Liver (tissue), 9 donors: ENCODE results near the gene MAP6D1. TPM values are rescaled to one million over a fixed set of nuclear protein-coding genes. Genes with fewer than 3 reads are reported as not detected.

ENCODE experiments used
- DNase-seq: peaks from one replicate; pipeline ENCODE4 v3.0.0-alpha.2; 2017; ENCODE audit warnings: low spot score
- H3K27ac ChIP-seq, 2 donors: one replicate each; pipeline ENCODE4 v1.7.0; 2013; ENCODE audit warnings: inconsistent platforms in 2 of 2, low read length in 2 of 2, control low read depth in 1 of 2, low read depth in 1 of 2, mild to moderate bottlenecking in 1 of 2
- H3K27me3 ChIP-seq, 4 donors: one replicate each; pipeline versions ENCODE4 v1.6.1 to v1.7.0; 2013; ENCODE audit warnings: low read length in 3 of 4, inconsistent platforms in 1 of 4, mild to moderate bottlenecking in 1 of 4, moderate library complexity in 1 of 4; ENCODE audit not compliant: control insufficient read depth in 4 of 4, insufficient read depth in 4 of 4
- H3K36me3 ChIP-seq, 4 donors: one replicate each; pipeline versions ENCODE4 v1.6.1 to v1.7.0; 2013; ENCODE audit warnings: low read length in 3 of 4, mild to moderate bottlenecking in 3 of 4, low read depth in 1 of 4, moderate library complexity in 1 of 4; ENCODE audit not compliant: control insufficient read depth in 4 of 4, insufficient read depth in 3 of 4
- H3K4me1 ChIP-seq, 4 donors: one replicate each; pipeline versions ENCODE4 v1.6.1 to v1.7.0; 2013; ENCODE audit warnings: low read length in 3 of 4, mild to moderate bottlenecking in 3 of 4, moderate library complexity in 1 of 4; ENCODE audit not compliant: control insufficient read depth in 4 of 4, insufficient read depth in 4 of 4
- H3K4me3 ChIP-seq, 3 donors: one replicate each; pipeline versions ENCODE4 v1.6.1 to v1.7.0; 2013; ENCODE audit warnings: low read length in 3 of 3, control low read depth in 1 of 3, low read depth in 1 of 3, mild to moderate bottlenecking in 1 of 3
- H3K9ac ChIP-seq, 2 donors: one replicate each; pipeline ENCODE4 v1.7.0; 2013; ENCODE audit warnings: low read length in 2 of 2, mild to moderate bottlenecking in 2 of 2, moderate library complexity in 2 of 2, control low read depth in 1 of 2, low read depth in 1 of 2
- H3K9me3 ChIP-seq, 4 donors: one replicate each; pipeline versions ENCODE4 v1.6.1 to v1.7.0; 2013; ENCODE audit warnings: low read length in 3 of 4; ENCODE audit not compliant: control insufficient read depth in 4 of 4
- CTCF ChIP-seq: fragments of 150-350 bp; IDR thresholded peaks from 2 replicates; pipeline ENCODE4 v1.5.1; 2017; ENCODE audit warnings: improper control_type of control experiment, low read depth, low read length; ENCODE audit not compliant: missing input control
- JUND ChIP-seq, 2 donors: IDR thresholded peaks; 2 replicates each; pipeline ENCODE4 v1.6.1; 2016; ENCODE audit warnings: antibody characterized with exemption in 2 of 2
- RAD21 ChIP-seq, 2 donors: IDR thresholded peaks; 2 replicates each; pipeline ENCODE4 v1.6.1; 2016; ENCODE audit warnings: antibody characterized with exemption in 2 of 2, mild to moderate bottlenecking in 2 of 2
- REST ChIP-seq: IDR thresholded peaks from 2 replicates; pipeline ENCODE4 v1.6.1; 2016; ENCODE audit warnings: antibody characterized with exemption, mild to moderate bottlenecking
- SP1 ChIP-seq: IDR thresholded peaks from 2 replicates; pipeline ENCODE4 v1.6.1; 2018; ENCODE audit warnings: antibody characterized with exemption, mild to moderate bottlenecking
- TAF1 ChIP-seq: conservative IDR thresholded peaks from 2 replicates; pipeline ENCODE4 v1.6.1; 2016; ENCODE audit warnings: antibody characterized with exemption, mild to moderate bottlenecking
- YY1 ChIP-seq: IDR thresholded peaks from 2 replicates; pipeline ENCODE4 v1.6.1; 2016; ENCODE audit warnings: antibody characterized with exemption, mild to moderate bottlenecking
- WGBS: extraction: QIAGEN DNeasy Blood & Tissue Kit; methylation state at CpG from one replicate; pipeline ENCODE4 v1.1.7; 2013; 5-methylcytosine and 5-hydroxymethylcytosine counted together
- polyA plus RNA-seq, 2 donors: library from polyadenylated mRNA; stranded (reverse) in 1 of 2; unstranded in 1 of 2; fragments of 200-250 nt in 1 of 2; fragments of >200 nt in 1 of 2; fragmentation: Nextera tagmentation in 1 of 2; extraction: Ambion mirVana in 1 of 2; gene quantifications; one replicate each; pipeline versions ENCODE4 v1.2.1 to v1.2.3, GENCODE V29; 2013 to 2015
- total RNA-seq, 2 donors: library from RNA; depleted of rRNA; stranded (reverse); fragments of >200 nt; gene quantifications; one replicate each; pipeline ENCODE4 v1.2.3, GENCODE V29; 2014
- TF ChIP-seq, protein P1 (sequence below): IDR thresholded peaks from 2 replicates; pipeline ENCODE4 v1.6.1; 2016; ENCODE audit warnings: antibody characterized with exemption
- donor health status: healthy.
- donor health status: healthy.
- donor health status: healthy.
- donor health status: healthy.
- donor health status: healthy.

Gene MAP6D1
- total and polyA plus RNA-seq, 4 donors = 0.06 to 0.33 (median 0.19) TPM; not detected in 1

- DNase-seq = no peak
- Histone ChIP-seq H3K9ac (no peak overlapping the region), H3K4me3 (no peak overlapping the region), H3K27me3 (no peaks in the 10 kb centered on the region), H3K4me1 (no peaks in the 10 kb centered on the region), H3K9me3 (no peaks in the 10 kb centered on the region), H3K36me3 (peaks cover 7 to 21% (median 9%) of the 10 kb centered on the region in 4 donors), H3K27ac (no peak overlapping the region)
- TF ChIP-seq REST (no peak), RAD21 (IDR thresholded peaks at IDR 0.05) (no peak), YY1 (no peak)
- WGBS = 83% methylated on average over 7 of the region's 7 CpGs
These were observed 42.7 kb downstream of the MAP6D1 start for GRCh38 chr3:183782576-183783276.

GRCh38 chr3:183781246-183781645 is 44.1 kb downstream of the MAP6D1 start:
- Histone ChIP-seq H3K4me3 (no peak overlapping the region), H3K4me1 (no peaks in the 10 kb centered on the region), H3K36me3 (peaks cover 7 to 19% (median 8%) of the 10 kb centered on the region in 4 donors), H3K9me3 (no peaks in the 10 kb centered on the region), H3K27ac (no peak overlapping the region), H3K27me3 (no peaks in the 10 kb centered on the region), H3K9ac (no peak overlapping the region)
- TF ChIP-seq RAD21 (IDR thresholded peaks at IDR 0.05) (no peak), CTCF (no peak), SP1 (no peak), TAF1 (no peak), REST (no peak), JUND (IDR thresholded peaks at IDR 0.05) (no peak)
- TF ChIP-seq, protein P1, sequence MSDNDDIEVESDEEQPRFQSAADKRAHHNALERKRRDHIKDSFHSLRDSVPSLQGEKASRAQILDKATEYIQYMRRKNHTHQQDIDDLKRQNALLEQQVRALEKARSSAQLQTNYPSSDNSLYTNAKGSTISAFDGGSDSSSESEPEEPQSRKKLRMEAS = no peak
- no peak for DNase-seq
- WGBS = 97% methylated on average over 6 of the region's 6 CpGs
